HT1080 (cell line): ENCODE results near the gene EFHD1. TPM values are rescaled to one million over a fixed set of nuclear protein-coding genes. Genes with fewer than 3 reads are reported as not detected.
"Not testable (repeated sequence)": the region's sequence is repeated elsewhere in the genome, so short reads cannot be mapped to it uniquely, and the experiment has no call there.

Experiments
- DNase-seq: peaks from one replicate; pipeline ENCODE4 v3.0.0-alpha.2; 2015; ENCODE audit warnings: low read depth
- total RNA-seq: library from RNA; depleted of rRNA; stranded (reverse); fragments of >200 nt; shearing (Covaris generic); gene quantifications from 2 replicates; pipeline ENCODE4 v1.2.3, GENCODE V29; 2014

Gene EFHD1
- total RNA-seq, 1 experiment from 2014 or later: not detected

DNA sequence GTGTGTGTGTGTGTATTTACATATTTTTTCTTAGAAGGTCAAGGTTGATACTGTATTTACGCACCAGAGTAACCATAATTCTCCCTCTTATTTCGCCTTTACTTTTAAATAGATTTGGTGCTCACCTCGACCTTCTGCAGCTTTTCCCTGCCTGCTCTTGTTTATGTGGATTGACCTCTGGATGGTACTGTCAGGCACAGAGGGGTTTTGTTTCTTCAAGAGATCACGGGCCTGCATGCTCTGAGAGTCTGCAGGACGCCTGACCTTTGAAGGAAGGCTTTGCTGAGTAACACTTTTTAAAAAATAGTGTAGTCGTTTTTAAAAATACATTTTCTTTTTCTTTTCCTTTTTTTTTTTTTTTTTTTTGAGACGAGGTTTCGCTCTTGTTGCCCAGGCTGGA is 18.1 kb upstream of the EFHD1 start:
- no peak for DNase-seq

DNA sequence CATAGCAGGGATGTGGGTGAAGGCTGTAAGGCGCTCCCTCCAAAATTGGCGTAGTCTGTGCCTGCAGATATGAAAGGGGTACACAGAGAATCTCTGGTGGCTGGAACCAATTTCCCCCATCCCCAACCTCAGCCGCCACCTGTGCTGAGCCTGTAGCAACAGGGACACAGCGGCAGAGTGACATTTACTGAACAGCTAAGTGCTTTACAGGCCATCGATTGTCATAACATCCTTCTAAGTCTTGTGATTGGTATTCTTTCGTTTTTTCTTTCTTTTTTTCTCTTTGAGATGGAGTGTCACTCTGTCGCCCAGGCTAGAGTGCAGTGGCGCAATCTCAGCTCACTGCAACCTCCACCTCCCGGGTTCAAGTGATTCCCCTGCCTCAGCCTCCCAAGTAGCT is 12.2 kb upstream of the EFHD1 start:
- DNase-seq: no peak

- no peak for DNase-seq
These were observed 10.8 kb upstream of the EFHD1 start for GRCh38 chr2:232622563-232622962.

DNA sequence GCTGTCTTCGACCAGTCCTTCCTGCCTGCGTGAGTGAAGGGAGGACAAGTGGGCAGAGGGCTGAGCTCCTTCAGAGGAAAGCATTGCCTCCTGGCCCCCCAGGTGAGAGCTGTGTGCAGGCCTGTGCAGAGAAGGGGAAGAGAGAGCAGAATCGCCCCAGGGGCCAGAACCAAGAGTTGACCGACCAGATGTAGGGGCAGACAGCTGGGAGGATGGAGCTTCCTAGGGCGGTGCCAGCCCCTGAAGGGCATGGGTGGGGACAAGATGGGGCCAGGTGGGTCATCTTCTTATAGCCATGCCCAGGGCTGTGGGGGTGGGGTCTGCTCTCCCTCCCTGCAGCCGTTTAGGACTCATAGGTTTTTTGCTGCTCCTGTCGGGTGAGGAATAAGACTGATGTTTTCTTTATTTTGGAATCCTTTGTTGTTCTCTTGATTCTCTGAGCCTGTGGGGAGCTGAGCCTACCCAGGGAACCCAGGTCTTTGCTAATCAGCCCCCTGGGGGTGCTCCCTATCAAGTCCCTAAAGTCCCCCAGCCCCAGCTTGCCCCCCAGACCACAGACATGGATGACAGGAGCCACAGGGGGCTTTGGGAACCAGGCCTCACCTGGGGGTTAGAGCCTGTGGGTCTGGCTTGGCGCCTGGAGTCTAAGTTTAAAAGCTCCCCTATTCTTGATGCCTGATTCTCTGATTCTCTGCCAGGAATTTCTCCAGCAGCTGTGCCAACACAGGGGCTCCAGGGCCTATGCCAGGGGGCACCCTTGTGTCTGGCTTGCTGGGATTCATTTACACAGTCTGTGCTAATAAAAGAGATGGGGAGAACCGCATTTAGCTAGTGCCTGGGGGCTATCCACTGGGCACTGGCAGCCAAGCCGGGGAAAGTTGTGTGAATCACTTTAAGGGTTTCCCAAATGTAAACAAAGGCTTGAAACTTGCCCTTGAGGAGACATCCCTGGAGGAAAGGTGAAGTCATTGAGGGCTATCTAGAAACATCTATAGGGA is 9.3 kb upstream of the EFHD1 start:
- peak; percentile 26 for DNase-seq

- no peak for DNase-seq
These were observed 6.8 kb upstream of the EFHD1 start for GRCh38 chr2:232626584-232626983.

GRCh38 chr2:232628466-232629128 is 4.8 kb upstream of the EFHD1 start:
- no peak for DNase-seq

DNA sequence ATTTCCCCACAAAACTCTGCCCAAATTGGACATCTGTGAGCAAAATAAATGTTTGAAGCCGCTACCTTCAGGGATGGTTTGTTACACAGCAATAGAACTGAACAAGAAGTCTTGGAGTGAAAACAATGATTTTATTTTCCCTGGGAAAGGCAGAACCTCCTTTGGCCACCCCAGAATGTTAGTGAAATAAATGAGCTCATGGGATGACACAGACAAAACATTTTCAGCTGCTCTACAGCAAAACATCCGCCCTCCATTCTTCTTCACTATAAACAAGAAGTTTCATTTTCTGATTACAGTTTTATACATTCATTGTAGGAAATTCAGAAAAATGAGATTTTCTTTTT is 4.3 kb upstream of the EFHD1 start:
- DNase-seq: no peak

GRCh38 chr2:232632229-232632903 is 1.0 kb upstream of the EFHD1 start:
- no peak for DNase-seq

GRCh38 chr2:232632904-232633412 is 446 bp upstream of the EFHD1 start:
- DNase-seq: no peak

GRCh38 chr2:232634206-232635150 is 1.1 kb downstream of the EFHD1 start:
- DNase-seq: no peak

- DNase-seq: not testable (repeated sequence)
These were observed 2.0 kb downstream of the EFHD1 start for GRCh38 chr2:232635376-232635775.

DNA sequence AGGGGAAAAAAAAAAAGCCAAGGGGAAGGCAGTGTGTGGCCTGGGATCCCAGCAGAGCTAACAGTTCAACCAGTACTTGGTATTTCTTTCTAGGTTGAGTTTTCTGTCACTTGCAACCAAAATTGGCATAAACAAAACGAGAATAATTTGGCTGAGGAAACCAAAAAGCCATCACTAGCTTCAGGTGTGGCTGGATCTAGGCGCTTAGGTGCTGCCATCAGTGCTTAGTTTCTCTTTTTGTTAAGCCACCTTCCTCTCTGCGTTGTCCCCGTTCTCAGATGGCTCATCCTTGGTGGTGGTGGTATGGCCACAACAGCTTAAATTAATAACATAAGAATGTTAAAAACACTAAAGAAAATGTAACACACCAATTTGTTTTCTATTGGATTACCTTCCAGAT is 2.4 kb downstream of the EFHD1 start:
- no peak for DNase-seq

DNA sequence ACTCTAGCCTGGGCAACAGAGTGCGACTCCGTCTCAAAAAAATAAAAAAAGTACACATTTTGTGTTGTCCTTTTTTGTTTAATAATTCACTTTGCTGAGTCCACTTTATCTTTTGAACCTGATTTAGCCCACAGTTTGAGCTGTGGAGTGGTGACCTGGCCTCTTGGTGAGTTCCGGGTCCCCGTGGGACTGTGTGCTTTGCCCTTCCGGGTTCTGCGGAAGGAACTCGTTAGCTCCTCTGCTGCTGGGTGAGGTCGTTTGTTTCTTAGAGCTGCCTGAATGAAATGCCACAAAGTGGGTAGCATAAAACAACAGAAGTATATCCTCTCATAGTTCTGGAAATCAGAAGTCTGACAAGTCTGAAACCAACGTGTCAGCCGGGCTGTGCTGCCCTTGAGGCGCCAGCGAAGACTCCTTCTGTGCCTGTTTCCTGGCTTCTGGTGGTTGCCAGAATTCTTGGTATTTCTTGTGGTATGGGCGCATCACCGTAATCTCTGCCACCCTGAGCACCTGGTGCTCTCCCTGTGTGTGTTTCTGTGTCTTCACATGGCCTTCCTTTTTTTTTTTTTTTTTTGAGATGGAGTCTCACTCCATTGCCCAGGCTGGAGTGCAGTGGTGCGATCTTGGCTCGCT is 3.5 kb downstream of the EFHD1 start:
- no peak for DNase-seq

DNA sequence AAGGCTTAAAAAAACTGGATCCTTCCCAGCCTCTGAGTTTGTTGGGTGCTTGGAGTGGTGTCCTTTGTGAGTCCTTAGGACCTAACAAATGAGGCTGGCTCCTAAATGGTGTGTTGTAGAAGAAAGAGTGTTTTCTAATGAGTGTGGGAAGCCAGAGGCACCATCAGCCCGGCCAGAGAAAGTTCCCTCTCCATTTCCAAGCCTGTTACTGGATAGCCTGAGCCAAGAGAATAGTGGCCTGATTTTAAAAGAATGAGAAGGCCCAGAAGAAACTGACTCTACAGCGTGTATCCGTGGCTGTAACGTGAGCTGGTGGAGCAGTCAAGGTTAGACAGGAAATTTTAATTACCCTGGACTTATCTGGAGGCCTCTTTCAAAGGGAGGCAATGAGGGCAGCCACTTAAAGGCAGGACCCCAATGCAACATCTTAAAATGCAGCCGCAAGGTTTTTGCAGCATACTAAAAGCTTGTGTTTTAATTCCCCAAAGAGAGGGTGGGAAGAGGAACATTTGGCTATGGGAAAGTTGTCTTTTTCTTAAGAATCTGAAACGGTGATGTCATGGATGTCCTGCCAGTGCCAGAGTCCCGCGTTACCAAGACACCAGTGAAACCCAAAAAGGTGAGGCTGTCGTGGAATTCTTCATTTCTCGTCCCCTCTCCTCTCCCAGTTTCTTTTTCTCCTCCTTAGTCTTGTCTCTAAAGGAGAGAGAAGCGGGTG is 4.6 kb downstream of the EFHD1 start:
- no peak for DNase-seq

DNA sequence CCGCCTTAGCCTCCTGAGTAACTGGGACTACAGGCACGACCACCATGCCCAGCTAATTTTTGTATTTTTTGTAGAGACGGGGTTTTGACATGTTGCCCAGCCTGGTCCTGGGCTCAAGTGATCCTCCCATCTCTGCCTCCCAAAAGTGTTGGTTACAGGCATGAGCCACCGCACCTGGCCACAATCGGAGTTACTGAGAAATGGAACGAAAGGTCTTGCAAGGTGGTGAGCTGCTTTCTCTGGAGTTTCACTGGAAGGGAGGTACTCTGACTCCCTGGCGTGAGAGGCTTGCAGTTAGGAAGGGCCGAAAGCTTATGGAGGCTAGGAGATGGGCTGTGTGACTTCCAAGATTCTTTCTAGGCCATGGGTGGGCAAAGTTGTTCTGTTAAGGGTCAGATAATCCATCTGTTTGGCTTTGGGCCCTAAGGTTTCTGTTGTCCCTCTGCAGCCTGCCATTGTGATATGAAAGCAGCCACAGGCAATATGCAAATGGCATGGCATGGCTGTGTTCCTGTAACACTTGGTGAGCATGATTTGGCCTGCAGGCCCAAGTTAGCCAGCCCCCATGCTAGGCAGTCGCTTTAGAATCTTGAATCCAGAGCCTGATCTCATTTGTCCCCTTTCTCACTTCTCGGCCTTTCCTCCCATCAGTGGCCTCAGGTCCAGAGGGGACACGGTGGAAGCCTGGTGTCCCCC is 7.9 kb downstream of the EFHD1 start:
- no peak for DNase-seq

- DNase-seq: no peak
These were observed 9.7 kb downstream of the EFHD1 start for GRCh38 chr2:232643147-232643425.

GRCh38 chr2:232643813-232644347 is 10.5 kb downstream of the EFHD1 start:
- no peak for DNase-seq

- no peak for DNase-seq
These were observed 11.7 kb downstream of the EFHD1 start for GRCh38 chr2:232645061-232645460.

DNA sequence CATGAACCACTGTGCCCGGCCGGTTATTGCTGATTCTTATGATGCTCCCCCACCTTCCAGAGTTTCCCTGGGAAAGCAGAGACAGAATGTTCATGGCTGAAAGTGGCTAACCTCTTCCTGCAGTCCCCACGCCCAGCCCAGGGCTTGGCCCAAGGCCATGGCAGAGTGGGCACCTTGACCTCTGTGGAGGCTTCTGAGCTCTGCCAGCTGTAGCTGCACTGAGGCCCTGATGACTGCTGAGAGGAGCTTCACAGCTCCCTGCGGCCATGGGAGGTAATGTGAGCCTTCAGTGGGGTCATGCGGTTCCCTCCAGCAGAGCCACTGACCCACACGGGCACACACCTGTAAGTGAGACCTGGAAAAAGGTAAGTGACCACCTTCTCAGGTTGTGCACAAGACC is 13.3 kb downstream of the EFHD1 start:
- DNase-seq: no peak
